Left lung (tissue), 10 donors: ENCODE measurements around the gene CASP8. TPM values are rescaled to one million over a fixed set of nuclear protein-coding genes. Genes with fewer than 3 reads are reported as not detected.

Source experiments
- ATAC-seq: fragments of 200-7000 bp; cut with Tn5 transposase; one replicate; pipeline ENCODE4 v1.9.1; 2020; ENCODE audit warnings: moderate library complexity
- DNase-seq, 4 donors: peaks; one replicate each; pipeline ENCODE4 v3.0.0-alpha.2; 2013 to 2020
- H3K27ac ChIP-seq, 2 donors: fragments of 200-600 bp; sonication (generic) in 1 of 2; one replicate each; pipeline versions ENCODE4 v1.5.0 to v1.8.0; 2020 to 2021
- H3K27me3 ChIP-seq, 2 donors: fragments of 200-600 bp; sonication (generic) in 1 of 2; one replicate each; pipeline versions ENCODE4 v1.5.0 to v1.8.0; 2020 to 2021
- H3K36me3 ChIP-seq, 2 donors: fragments of 200-600 bp; sonication (generic) in 1 of 2; one replicate each; pipeline versions ENCODE4 v1.5.0 to v1.8.0; 2020 to 2021
- H3K4me1 ChIP-seq, 2 donors: fragments of 200-600 bp; one replicate each; pipeline ENCODE4 v1.8.0; 2021
- H3K4me3 ChIP-seq, 2 donors: fragments of 200-600 bp; sonication (generic) in 1 of 2; one replicate each; pipeline versions ENCODE4 v1.5.0 to v1.8.0; 2020 to 2021; ENCODE audit warnings: mild to moderate bottlenecking in 1 of 2
- H3K9me3 ChIP-seq, 2 donors: fragments of 200-600 bp; sonication (generic) in 1 of 2; one replicate each; pipeline versions ENCODE4 v1.5.0 to v1.8.0; 2020 to 2021
- CTCF ChIP-seq, 2 donors: fragments of 200-600 bp; sonication (generic) in 1 of 2; IDR thresholded peaks; one replicate each; pipeline versions ENCODE4 v1.5.0 to v1.8.0; 2021; ENCODE audit warnings: antibody characterized with exemption in 2 of 2
- intact Hi-C, 2 donors: fragments of 100-400 bp; cut with DNase I; formaldehyde crosslinking; loops; one replicate each; pipeline versions ENCODE4 v1.11.2 to v1.14.2; 2022
- polyA plus RNA-seq, 6 donors: library from polyadenylated mRNA; unstranded; fragments of 120-200 nt; gene quantifications; one replicate each; pipeline ENCODE4 v1.2.1, GENCODE V29; 2013; ENCODE audit not compliant: insufficient read length in 6 of 6
- total RNA-seq, 2 donors: library from RNA; stranded (reverse); fragmentation: NEBNext Ultra II Directional; extraction: Animal tissue kit (Norgen Biotek cat#: 25700); gene quantifications; one replicate each; pipeline ENCODE4 v1.2.1, GENCODE V29; 2021
- donor health status: DM: no; HTN: yes; CAD: no.
- donor health status: DM: no; HTN: no; CAD: no.

CASP8 gene
- total and polyA plus RNA-seq, 8 donors: 19.2 to 40.4 (median 23.1) TPM

DNA sequence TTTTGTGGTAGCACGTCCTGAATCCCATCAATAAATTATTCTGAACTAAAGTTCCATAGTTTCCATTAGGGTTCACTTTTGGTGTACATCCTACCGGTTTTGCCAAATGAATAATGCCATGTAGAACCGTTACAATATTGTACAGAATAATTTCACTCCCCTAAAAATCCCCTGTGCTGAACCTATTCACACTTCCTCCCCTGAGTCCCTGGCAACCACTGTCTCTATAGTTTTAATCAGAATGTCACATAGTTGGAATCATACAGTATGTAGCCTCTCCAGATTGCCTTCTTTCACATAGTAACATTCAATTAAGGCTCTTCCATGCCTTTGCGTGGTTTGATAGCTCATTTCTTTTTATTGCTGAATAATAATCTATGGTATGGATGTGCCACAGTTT lies 9.6 kb upstream of the CASP8 start:
- no peaks in the 10 kb centered on the region for H3K36me3 ChIP-seq
- no peaks in the 10 kb centered on the region for H3K9me3 ChIP-seq
- peaks cover 0 to 34% of the 10 kb centered on the region in 2 donors for H3K4me1 ChIP-seq
- no peak for DNase-seq
- no peak overlapping the region for H3K27ac ChIP-seq
- ATAC-seq: no peak
- TF ChIP-seq CTCF (IDR thresholded peaks at IDR 0.05): no peak
- H3K27me3 ChIP-seq: no peaks in the 10 kb centered on the region
- intact Hi-C loops: no loop called here
- no peak overlapping the region for H3K4me3 ChIP-seq

- intact Hi-C loops: no loop called here
- Histone ChIP-seq H3K36me3 (no peaks in the 10 kb centered on the region), H3K4me1 (peaks cover 3 to 39% of the 10 kb centered on the region in 2 donors), H3K4me3 (no peak overlapping the region), H3K27me3 (no peaks in the 10 kb centered on the region), H3K27ac (peak overlapping the region in 1 of 2 donors; percentile 57), H3K9me3 (no peaks in the 10 kb centered on the region)
- peak in 1 of 4 donors; percentile 56 for DNase-seq
- peak; percentile 10 for ATAC-seq
- no peak for TF ChIP-seq CTCF (IDR thresholded peaks at IDR 0.05)
Measured at GRCh38 chr2:201254081-201254730, 6.1 kb upstream of the CASP8 start.

- Histone ChIP-seq H3K9me3 (no peaks in the 10 kb centered on the region), H3K27ac (peak overlapping the region in 1 of 2 donors; percentile 99)
- intact Hi-C loops: no loop called here
Measured at GRCh38 chr2:201255408-201256033, 4.8 kb upstream of the CASP8 start.

DNA sequence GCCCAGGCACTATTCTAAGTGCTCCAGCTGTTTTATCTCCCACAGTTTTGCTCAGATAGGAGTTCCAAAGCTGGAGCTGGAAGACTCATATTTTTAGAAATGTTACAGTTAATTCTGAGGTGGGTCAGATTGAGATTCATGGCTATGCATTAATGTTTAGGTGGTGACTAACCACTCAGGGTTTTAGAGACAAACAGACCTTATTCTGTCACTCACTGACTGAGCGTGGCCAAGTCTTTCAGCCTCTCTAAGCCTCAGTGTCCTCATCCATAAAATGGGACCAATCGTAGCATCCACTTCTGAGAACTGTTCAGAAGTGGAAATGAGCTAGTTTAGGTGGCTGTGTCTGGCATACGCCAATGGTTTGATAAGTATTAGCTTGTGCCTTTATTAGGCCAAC lies 4.3 kb upstream of the CASP8 start:
- DNase-seq: no peak
- Histone ChIP-seq H3K4me1 (peaks cover 14 to 57% of the 10 kb centered on the region in 2 donors), H3K4me3 (no peak overlapping the region), H3K9me3 (no peaks in the 10 kb centered on the region), H3K27ac (peak overlapping the region in 1 of 2 donors; percentile 99), H3K36me3 (no peaks in the 10 kb centered on the region), H3K27me3 (no peaks in the 10 kb centered on the region)
- no peak for ATAC-seq
- intact Hi-C loops: no loop called here
- no peak for TF ChIP-seq CTCF (IDR thresholded peaks at IDR 0.05)

More at GRCh38 chr2:201255408-201256033, 4.8 kb upstream of the CASP8 start:
- Histone ChIP-seq H3K4me3 (no peak overlapping the region), H3K4me1 (peaks cover 14 to 52% of the 10 kb centered on the region in 2 donors), H3K27me3 (no peaks in the 10 kb centered on the region), H3K36me3 (no peaks in the 10 kb centered on the region)
- DNase-seq: no peak
- TF ChIP-seq CTCF (IDR thresholded peaks at IDR 0.05): no peak
- ATAC-seq: no peak

GRCh38 chr2:201257381-201257955 lies 2.9 kb upstream of the CASP8 start:
- peaks cover 18 to 67% of the 10 kb centered on the region in 2 donors for H3K4me1 ChIP-seq
- TF ChIP-seq CTCF (IDR thresholded peaks at IDR 0.05): no peak
- intact Hi-C loops: no loop called here
- peak in 1 of 4 donors; percentile 61 for DNase-seq
- H3K27ac ChIP-seq: peak overlapping the region; percentile 95 to 99
- peak overlapping the region; percentile 43 to 60 for H3K4me3 ChIP-seq
- no peaks in the 10 kb centered on the region for H3K27me3 ChIP-seq
- peak; percentile 65 for ATAC-seq
- no peaks in the 10 kb centered on the region for H3K9me3 ChIP-seq
- H3K36me3 ChIP-seq: no peaks in the 10 kb centered on the region
